Measurements from ENCODE around the gene ACTR10. TPM values are rescaled to one million over a fixed set of nuclear protein-coding genes. Genes with fewer than 3 reads are reported as not detected.

Gene ACTR10
- total RNA-seq, 1 donor from 2014 or later = 61.7 TPM

DNA sequence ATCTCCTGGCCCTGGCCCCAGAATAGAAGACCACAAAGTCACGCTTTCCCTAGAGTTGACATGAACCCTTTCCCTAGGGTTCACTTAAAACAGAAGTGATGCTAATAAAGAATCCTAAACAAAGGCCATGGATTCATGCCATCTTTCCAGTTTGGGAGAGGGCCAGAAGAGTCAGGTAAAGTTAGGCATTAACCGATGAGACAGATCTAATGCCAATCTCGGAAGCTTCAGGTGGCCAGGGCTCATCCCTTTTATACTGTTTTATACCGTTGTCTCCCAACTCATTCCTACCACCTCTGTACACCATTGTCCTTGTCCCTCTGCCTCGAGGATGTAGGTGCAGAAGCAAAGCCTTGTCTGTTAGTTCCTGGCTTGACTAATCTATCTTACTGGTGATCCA lies 22.8 kb upstream of the ACTR10 start:
- no peak overlapping the region for H3K27ac ChIP-seq
- H3K27me3 ChIP-seq = no peaks in the 10 kb centered on the region
- no peaks in the 10 kb centered on the region for H3K4me1 ChIP-seq
- ATAC-seq (no peak), DNase-seq (no peak)
- H3K9me3 ChIP-seq = no peaks in the 10 kb centered on the region
- TF ChIP-seq, protein P1, sequence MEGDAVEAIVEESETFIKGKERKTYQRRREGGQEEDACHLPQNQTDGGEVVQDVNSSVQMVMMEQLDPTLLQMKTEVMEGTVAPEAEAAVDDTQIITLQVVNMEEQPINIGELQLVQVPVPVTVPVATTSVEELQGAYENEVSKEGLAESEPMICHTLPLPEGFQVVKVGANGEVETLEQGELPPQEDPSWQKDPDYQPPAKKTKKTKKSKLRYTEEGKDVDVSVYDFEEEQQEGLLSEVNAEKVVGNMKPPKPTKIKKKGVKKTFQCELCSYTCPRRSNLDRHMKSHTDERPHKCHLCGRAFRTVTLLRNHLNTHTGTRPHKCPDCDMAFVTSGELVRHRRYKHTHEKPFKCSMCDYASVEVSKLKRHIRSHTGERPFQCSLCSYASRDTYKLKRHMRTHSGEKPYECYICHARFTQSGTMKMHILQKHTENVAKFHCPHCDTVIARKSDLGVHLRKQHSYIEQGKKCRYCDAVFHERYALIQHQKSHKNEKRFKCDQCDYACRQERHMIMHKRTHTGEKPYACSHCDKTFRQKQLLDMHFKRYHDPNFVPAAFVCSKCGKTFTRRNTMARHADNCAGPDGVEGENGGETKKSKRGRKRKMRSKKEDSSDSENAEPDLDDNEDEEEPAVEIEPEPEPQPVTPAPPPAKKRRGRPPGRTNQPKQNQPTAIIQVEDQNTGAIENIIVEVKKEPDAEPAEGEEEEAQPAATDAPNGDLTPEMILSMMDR (IDR thresholded peaks at IDR 0.05) = no peak
- H3K4me3 ChIP-seq = no peak overlapping the region
- intact Hi-C loops (cut with DNase I) = no loop called here
- H3K36me3 ChIP-seq = no peaks in the 10 kb centered on the region

DNA sequence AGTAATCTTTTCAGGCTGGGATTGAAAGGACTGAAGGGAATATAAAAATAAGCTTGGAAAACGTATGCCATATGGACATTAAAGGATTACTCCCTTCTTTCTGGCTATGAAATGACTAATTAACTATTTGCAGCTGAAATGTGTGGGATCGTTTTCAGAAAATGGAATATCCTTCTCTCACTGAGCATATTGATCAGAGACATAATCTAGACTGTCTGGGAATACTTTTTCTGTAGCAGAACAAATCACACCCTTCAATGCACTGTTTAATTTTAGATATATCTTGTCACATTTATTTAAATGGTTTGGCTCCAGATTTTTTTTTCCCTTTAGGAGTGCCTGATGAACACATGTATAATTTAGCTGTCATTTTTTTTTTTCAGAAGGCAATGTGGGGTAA lies 10.8 kb upstream of the ACTR10 start:
- H3K4me1 ChIP-seq = no peaks in the 10 kb centered on the region
- TF ChIP-seq, protein P1 (IDR thresholded peaks at IDR 0.05) = no peak
- DNase-seq = no peak
- H3K4me3 ChIP-seq = no peak overlapping the region
- no peak for ATAC-seq
- intact Hi-C loops (cut with DNase I) = no loop called here
- no peaks in the 10 kb centered on the region for H3K36me3 ChIP-seq
- H3K9me3 ChIP-seq = no peaks in the 10 kb centered on the region
- H3K27ac ChIP-seq = no peak overlapping the region
- no peaks in the 10 kb centered on the region for H3K27me3 ChIP-seq

DNA sequence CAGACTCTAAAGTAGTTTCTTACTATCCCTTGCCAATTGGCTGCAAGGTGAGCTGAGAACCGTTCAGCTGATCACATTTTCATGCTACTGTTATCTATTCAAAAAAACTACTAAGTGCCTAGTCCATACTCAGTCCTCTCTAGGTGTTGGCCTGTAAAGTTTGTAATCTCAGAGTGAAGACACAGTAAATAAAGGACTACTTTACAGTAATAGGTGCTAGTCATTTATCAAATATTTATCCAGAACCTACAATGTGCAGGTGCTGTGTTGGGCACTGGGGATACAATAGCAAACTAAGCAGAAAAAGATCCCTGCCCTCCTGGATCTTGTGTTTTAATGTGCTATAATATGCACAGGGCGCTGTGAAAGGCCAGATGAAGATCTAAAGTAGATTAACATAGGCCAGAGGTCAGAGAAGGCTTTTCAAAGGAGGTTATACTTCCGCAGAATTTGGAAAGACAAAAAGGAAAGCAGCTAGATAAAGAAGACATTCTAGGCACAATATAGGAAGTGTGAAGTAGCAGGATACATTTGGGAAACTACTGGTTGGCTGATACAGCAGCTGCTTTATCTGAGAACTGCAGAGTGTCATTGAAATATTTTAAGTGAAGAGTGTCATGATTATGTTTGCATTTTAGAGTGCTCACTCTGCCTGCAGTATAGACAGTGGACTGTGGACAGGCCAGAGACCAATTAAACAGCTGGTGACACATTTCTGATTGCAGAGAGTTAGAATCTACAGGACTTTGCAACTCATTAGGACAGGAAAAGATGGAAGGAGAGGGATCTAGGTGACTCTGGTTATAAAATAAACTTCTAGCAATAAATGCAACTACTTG lies 8.0 kb upstream of the ACTR10 start:
- Histone ChIP-seq H3K4me1 (no peaks in the 10 kb centered on the region), H3K27me3 (no peaks in the 10 kb centered on the region), H3K4me3 (no peak overlapping the region), H3K9me3 (no peaks in the 10 kb centered on the region), H3K36me3 (no peaks in the 10 kb centered on the region), H3K27ac (no peak overlapping the region)
- intact Hi-C loops (cut with DNase I) = no loop called here
- ATAC-seq (no peak), DNase-seq (no peak)
- TF ChIP-seq, protein P1 (IDR thresholded peaks at IDR 0.05) = no peak

DNA sequence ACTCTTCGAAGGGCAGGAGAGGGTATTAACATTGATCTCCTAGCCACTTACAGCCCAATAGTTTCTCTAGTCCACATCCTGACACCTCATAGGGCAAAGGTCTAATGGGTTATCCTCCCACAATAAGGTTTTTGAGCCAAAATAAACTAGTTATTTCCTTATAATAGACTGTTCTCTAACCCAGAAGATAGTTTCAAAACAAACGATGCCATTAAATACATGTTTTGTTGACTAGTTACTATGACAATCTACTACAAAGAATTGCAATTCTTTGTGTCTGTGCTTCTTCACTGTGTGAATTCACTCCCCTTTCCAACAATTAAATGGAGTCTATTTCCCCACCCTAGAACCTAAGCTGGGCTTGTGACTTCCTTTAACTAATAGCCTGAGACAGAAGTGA lies 6.4 kb upstream of the ACTR10 start:
- Histone ChIP-seq H3K36me3 (no peaks in the 10 kb centered on the region), H3K27ac (no peak overlapping the region), H3K27me3 (no peaks in the 10 kb centered on the region), H3K4me3 (no peak overlapping the region), H3K4me1 (no peaks in the 10 kb centered on the region), H3K9me3 (no peaks in the 10 kb centered on the region)
- intact Hi-C loops (cut with DNase I) = no loop called here
- ATAC-seq = no peak
- TF ChIP-seq, protein P1 (IDR thresholded peaks at IDR 0.05) = no peak
- DNase-seq = no peak

DNA sequence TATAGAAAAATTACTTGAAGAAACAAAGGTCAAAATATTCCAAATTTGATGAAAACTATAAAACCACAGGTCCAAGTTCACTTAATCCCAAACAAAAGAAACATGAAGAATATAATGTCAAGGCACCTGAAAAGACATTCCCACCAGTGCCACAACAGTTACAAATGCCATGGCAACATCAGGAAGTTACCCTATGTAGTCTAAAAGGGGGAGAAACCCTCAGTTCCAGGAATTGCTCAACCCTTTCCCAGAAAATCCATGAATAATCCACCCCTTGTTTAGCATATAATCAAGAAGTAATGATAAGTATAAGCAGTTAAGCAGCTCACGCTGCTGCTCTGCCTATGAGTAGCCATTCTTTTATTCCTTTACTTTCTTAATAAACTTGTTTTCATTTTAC lies 3.8 kb upstream of the ACTR10 start:
- no peaks in the 10 kb centered on the region for H3K9me3 ChIP-seq
- no peak overlapping the region for H3K27ac ChIP-seq
- DNase-seq = no peak
- no peaks in the 10 kb centered on the region for H3K36me3 ChIP-seq
- no peak overlapping the region for H3K4me3 ChIP-seq
- no peaks in the 10 kb centered on the region for H3K27me3 ChIP-seq
- no peak for ATAC-seq
- TF ChIP-seq, protein P1 (IDR thresholded peaks at IDR 0.05) = no peak
- intact Hi-C loops (cut with DNase I) = no loop called here
- peaks cover 4% of the 10 kb centered on the region for H3K4me1 ChIP-seq
